ENCODE results near the gene SAMD8. TPM values are rescaled to one million over a fixed set of nuclear protein-coding genes. Genes with fewer than 3 reads are reported as not detected.
"Not testable (repeated sequence)": the region's sequence is repeated elsewhere in the genome, so short reads cannot be mapped to it uniquely, and the experiment has no call there.

SAMD8 gene
- total RNA-seq, 1 donor from 2014 or later, result 29.3 TPM

DNA sequence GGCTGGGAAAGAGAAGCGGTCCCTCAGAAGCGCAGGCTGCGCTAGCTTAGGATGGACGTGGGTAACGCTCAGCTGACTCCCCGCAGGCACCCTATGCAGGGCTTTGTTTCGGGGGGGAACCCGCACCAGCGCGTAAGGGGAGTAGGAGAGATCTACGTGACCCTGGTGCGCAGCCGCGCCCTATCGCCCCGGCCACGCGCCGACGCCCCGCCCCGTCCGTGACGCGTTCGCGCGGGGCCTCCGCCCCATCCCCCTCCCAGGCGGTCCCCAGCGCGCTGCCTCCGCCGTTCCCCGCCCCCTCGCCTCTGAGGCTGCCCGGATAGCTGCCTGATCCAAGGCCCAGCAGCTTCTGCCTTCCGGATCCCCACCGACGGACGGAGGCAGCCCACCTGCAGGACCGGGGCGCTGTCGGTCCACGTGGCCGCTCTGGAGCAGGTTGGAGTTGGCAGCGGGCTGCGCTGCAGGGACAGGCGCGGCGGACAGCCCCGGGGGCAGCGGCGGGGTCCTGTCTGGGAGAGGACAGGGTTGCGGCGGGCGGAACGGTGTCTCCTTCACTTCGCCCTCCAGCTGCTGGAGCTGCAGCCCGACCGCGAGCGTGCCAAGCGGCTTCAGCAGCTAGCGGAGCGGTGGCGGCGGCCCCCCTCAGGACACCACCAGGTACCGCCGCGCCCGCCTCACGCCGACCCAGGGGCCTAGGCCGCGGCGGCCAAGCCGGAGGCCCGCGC is 99.0 kb downstream of the SAMD8 start, which contains the start of gene VDAC2:
TSS of gene VDAC2 (plus strand) at position 515 of the 725 bp plus-strand sequence. CDS start 363 bp downstream, outside the sequence.
- no peak for DNase-seq (ENCODE audit: extremely low read depth, low read depth, low spot score)

DNA sequence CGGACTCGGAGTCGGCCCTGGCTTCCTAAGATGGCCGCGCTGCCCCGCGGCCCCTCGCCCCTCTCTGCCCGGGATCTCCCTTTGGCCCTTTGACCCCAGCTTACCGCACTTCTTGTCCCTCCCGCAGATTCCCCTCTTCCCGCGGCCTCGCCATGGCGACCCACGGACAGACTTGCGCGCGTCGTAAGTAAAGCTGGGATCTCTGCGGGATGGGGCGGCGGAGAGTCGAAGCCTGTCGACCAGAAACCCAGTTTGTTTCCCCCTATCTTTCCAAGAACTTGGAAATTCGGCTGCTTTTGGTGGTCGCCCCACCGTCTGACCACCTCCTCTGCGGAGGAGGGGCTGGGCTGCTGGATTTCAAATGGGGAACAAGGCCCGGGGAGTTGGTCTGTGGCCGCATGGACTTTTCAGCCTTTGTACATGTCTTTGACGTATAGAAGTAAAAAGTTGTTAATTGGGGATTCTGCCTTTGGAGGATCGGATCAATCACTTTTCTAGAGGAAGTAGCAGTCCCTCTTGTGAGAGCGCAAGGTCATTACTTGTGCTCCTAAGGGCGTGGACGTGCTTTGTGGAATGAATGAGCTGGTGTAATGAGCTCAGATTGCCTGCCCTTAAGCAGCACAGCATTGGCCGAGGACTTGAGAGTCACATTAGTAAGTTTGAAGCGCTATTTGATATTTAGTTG is 99.7 kb downstream of the SAMD8 start:
- DNase-seq (ENCODE audit: extremely low read depth, low read depth, low spot score), result no peak

DNA sequence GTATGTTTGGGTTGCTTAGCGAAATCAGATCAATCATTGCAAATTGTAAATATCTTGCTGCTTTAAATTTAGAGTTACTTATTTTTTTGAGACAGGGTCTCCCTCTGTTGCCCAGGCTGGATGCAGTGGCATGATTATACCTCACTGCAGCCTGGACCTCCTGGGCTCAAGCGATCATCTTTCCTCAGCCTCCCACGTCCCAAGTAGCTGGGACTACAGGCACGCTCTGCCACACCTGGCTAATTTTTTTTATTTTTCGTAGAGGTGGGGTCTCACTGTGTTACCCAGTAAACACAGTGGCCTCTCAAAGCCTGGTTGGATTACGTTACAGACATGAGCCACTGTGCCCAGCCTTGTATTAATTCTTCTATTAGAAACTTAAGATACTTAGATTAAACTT is 100.9 kb downstream of the SAMD8 start:
- DNase-seq (ENCODE audit: extremely low read depth, low read depth, low spot score), result no peak

DNA sequence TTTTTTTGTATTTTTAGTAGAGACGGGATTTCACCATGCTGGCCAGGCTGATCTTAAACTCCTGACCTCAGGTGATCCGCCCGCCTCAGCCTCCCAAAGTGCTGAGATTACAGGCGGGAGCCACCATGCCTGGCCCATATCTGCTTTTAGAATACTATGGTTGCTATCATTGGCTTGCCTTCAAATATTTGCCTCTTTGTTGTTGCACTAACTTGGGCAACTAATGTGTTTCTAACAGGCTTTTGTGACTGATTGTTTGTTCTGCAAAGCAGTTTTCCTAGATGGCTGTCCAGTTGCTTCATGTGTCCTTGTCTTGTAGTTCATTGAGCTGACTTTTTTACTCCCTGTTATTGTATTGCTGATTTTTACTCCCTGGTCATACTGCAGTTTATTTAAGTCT is 108.8 kb downstream of the SAMD8 start:
- no peak for DNase-seq (ENCODE audit: extremely low read depth, low read depth, low spot score)

GRCh38 chr10:75221492-75221891 is 110.0 kb downstream of the SAMD8 start:
- DNase-seq (ENCODE audit: extremely low read depth, low read depth, low spot score), result not testable (repeated sequence)

GRCh38 chr10:75223507-75223906 is 112.1 kb downstream of the SAMD8 start:
- DNase-seq (ENCODE audit: extremely low read depth, low read depth, low spot score), result no peak

GRCh38 chr10:75226095-75226494 is 114.6 kb downstream of the SAMD8 start:
- no peak for DNase-seq (ENCODE audit: extremely low read depth, low read depth, low spot score)

GRCh38 chr10:75226656-75227055 is 115.2 kb downstream of the SAMD8 start:
- DNase-seq (ENCODE audit: extremely low read depth, low read depth, low spot score), result no peak

GRCh38 chr10:75228278-75228677 is 116.8 kb downstream of the SAMD8 start:
- no peak for DNase-seq (ENCODE audit: extremely low read depth, low read depth, low spot score)

- no peak for DNase-seq (ENCODE audit: extremely low read depth, low read depth, low spot score)
Observed at GRCh38 chr10:75228834-75229233, 117.4 kb downstream of the SAMD8 start.

GRCh38 chr10:75229971-75230370 is 118.5 kb downstream of the SAMD8 start:
- no peak for DNase-seq (ENCODE audit: extremely low read depth, low read depth, low spot score)

DNA sequence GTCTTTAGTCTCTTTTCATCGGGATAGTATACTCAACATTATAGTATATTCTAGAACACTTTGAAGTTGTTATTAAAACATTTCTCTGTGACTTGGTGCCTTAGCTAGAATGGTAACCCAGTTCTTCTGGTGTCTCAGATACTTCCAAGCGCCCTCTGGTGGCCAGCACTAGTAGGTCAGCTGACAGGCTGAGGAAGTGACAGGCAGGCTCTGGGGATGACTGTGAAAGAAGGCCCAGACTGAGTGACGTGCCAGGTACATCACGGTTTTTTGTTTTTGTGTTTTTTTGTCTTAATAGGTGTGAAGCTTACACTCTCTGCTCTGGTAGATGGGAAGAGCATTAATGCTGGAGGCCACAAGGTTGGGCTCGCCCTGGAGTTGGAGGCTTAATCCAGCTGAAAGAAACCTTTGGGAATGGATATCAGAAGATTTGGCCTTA is 119.2 kb downstream of the SAMD8 start:
- no peak for DNase-seq (ENCODE audit: extremely low read depth, low read depth, low spot score)

Other genes with a start within 250 kb of the SAMD8 start
- 143 and 179 TPM in 2 replicates for gene VDAC2, start 99.1 kb downstream of the SAMD8 start, total RNA-seq
- 20.8 and 22.8 TPM in 2 replicates for gene COMTD1, start 124.3 kb downstream of the SAMD8 start, total RNA-seq